HG02973 (cell line): ENCODE measurements around the gene ZNF594.
"Not testable (repeated sequence)": the region's sequence is repeated elsewhere in the genome, so short reads cannot be mapped to it uniquely, and the experiment has no call there.

Source experiments
- ATAC-seq: cut with Tn5 transposase; IDR thresholded peaks from one replicate; pipeline ENCODE4 v1.9.1; 2021; ENCODE audit warnings: moderate library complexity; ENCODE audit not compliant: unreplicated experiment

The ZNF594 gene

DNA sequence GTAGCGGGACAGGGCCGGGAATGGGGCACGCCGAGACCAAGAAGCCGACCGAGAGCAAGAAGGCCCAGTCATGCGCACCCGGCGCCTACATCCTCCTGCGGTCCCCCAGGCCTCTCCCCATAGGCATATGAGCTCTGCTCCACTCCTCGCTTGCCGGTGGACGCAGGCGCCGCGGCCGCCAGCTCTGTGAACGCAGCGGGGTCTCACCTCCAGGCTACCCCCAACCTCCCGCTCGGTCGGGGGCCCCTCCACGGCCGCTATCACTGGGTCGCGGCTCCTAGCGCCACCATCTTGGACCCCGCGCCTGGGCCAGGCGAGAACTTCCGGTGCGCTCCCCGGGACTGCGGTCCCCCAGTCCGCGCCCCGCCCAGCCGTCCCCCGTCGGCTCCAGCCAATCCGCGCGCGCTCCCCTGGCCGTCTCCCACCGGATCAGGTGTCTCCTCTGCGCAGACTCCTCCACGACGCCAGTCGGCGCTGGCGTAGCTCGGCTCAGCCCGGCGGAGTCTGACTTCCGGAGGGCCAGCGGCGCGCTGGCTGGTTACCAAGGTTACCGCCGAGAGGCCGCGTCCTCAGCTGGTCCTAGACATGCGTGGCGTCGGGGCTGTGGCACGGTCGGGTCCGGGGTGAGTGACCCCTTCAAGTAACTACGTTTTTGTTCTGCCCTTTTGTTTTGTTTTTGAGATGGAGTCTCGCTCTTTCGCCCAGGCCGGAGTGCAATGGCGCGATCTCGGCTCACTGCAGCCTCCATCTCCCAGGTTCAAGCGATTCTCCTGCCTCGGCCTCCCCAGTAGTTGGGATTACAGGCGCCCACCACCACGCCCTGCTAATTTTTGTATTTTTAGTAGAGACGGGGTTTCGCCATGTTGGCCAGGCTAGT is at the start of gene ZNF594:
TSS of gene ZNF594 (minus strand) at position 328 of the 877 bp plus-strand sequence. CDS start 7,612 bp downstream, outside the sequence.
- peak; percentile 93 for ATAC-seq

DNA sequence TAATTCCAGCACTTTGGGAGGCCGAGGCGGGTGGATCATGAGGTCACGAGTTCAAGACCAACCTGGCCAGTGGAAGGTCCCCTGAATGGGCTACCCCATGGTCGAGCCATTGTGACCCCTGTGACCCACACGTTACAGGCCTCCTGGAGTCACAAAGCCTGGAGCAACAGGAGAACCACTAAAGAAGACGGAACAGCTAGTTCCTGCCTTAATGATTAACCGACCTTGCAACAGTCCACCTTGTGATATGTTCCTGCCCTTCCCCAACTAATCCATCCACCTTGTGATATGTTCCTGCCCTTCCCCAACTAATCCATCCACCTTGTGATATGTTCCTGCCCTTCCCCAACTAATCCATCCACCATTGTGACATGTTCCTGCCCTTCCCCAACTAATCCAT is 48.1 kb upstream of the ZNF594 start:
- not testable (repeated sequence) for ATAC-seq

DNA sequence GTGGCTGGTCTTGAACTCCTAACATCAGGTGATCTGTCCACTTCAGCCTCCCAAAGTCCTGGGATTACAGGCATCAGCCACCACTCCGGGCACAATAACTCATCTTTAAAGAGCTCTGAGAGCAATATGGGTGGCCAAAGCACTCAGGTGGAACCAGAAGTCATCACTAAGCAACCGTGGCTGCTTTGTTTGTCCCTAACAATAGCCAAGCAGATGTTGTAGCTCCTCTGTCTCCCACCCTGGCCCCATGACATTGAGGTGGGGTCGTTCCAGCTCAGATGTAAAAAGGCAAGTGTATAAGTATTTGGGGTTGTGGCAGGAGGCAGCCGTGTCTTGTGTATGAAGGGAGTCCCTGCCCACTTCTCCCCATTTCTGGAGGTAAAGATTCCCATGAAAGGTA is 46.7 kb upstream of the ZNF594 start:
- ATAC-seq: no peak

DNA sequence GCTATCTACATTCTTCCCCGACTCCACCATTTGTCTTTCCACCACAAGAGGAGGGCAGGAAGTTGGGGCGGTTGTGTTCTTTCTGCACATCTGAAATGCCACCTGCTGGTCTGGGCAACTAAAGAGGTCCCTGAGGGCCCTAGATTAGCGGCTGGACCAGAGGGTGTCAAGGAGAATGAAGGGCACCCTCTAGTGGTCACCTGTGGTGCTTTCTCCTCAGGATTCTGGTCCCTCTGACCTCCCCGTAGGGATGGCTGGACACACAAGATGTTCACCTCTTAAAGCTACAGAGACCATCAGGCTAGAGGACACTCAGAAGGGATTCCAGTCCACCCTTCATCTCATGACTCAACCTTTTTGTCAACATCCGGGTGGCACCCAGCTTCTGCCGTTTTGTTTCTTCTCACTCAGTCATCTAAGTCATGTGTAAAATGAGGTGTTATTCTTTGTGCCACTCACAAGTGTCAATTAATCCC is 45.9 kb upstream of the ZNF594 start:
- ATAC-seq: no peak

DNA sequence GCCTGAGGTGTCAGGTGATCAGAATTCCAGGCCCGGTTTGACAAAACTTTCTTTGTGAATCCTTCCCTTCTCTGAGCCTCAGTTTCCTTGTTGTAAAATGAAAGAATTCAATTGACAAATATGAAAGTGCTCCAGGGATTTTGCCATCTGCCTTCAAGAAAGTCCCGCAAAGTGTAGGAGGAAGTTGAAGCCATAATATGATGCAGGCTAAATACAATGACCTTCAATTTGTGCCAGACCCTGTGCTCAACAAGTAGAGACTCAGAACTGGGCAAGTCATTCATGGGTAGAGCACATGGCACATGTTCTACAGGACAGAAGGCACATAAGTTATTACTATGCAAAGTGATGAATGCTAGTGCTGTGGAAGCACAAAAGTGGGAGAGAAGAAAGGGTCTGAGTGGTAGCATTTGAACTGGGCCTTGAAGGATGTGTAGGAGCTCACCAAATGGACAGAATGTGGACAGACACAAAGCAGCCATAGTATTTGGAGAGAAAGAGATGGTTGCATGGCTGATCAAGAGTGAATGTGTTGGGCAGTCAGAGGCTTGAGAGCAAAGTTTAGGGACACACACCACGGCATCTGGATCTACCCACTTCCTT is 45.4 kb upstream of the ZNF594 start:
- ATAC-seq: no peak

DNA sequence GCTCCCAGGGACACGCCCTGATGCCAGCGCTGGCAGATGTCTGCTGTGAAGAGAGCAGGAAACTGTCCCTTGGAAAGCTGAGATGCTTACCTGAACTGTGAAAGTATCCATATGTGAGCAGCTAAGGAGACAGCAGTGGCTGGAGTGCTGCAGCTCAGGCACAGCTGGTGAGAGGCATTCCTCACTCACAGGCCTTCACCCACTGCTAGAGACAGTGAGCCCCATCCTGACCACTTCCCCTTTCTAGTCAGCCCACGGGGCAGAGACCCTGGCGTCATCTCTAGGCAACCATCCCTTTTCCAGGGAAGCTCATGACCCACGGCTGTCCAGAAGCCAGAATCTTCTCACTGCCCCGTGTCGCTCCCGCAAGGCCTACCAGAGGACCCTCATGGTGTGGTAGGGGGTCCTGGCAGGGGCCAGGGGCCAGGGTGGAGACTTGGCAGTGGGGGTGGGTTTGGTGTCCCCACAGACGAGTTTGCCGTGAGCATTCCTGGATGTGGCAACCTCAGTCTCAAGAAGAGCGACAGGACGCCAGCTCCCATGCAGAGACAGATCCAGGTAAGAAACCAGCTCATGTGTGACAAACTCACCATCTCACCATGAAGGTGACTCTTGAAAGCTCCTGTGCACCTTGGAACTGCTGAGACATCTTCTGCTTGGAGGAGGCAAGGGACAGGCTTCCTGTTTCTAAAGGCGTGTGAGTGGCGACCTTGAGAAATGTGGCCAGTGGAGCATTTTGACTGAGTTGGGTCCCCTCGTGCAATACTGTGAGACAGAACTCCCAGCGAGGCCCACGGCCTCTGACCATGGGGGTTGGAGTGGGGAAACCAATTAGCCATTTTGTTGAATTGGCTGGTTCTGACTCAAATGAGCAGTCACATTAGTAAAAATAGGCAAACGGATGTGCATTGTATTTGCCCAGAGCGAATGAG is 43.2 kb upstream of the ZNF594 start, which contains the start of gene SCIMP:
TSS of gene SCIMP (minus strand) at position 216 of the 932 bp plus-strand sequence. CDS start at position 111, 105 bp downstream.
- no peak for ATAC-seq

DNA sequence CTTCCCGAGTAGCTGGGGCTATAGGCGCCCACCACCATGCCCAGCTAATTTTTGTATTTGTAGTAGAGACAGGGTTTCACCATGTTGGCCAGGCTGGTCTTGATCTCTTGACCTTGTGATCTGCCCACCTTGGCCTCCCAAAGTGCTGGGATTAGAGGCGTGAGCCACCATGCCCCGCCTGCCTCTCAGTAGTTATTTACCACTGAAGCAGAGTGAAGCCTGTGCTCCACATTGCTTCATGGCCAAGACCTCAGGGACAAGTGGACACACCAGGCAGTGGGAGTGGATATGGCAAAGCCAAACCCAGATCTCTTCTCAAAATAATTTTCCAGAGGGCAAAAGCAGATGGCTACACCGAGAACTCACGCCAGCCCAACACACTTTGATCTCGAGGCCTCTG is 41.8 kb upstream of the ZNF594 start:
- ATAC-seq: not testable (repeated sequence)

DNA sequence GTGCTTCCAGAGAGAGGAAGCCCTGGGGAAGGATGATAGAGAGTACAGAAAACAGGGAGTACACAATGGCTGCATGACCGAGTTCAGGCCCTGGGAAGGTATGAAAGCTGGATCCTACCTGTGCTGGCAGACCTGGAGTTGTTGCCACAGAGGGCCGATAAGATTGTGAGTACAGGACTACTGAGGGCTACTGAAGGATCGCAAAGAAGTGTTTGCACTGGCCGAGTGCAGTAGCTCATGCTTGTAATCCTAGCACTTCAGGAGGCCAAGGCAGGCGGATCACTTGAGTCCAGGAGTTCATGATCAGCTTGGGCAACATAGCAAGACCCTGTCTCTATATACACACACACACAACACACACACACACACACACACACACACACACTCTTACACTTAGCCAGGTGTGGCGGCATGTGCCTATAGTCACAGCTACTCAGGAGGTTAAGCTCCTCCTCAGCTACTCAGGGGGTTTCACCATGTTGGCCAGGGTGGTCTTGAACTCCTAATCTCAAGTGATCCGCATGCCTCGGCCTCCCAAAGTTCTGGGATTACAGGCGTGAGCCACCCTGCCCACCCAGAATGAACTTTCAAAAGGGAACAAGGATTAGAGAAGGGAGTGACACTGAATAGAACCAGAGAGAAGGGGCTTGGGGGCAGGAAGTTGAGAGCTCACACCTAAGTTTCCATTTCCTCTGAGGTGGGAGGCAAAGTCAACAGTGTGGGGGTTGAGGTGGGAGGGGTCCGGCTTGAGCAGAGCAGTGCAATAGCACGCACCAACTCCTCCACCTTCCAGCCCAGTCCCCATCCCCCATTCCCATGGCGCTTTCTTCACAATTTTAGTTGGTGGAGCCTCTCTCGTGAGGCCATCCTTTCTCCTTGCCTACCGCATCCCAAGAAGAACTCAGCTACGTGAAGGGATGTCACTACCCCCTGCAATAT is 35.5 kb upstream of the ZNF594 start:
- ATAC-seq: no peak

DNA sequence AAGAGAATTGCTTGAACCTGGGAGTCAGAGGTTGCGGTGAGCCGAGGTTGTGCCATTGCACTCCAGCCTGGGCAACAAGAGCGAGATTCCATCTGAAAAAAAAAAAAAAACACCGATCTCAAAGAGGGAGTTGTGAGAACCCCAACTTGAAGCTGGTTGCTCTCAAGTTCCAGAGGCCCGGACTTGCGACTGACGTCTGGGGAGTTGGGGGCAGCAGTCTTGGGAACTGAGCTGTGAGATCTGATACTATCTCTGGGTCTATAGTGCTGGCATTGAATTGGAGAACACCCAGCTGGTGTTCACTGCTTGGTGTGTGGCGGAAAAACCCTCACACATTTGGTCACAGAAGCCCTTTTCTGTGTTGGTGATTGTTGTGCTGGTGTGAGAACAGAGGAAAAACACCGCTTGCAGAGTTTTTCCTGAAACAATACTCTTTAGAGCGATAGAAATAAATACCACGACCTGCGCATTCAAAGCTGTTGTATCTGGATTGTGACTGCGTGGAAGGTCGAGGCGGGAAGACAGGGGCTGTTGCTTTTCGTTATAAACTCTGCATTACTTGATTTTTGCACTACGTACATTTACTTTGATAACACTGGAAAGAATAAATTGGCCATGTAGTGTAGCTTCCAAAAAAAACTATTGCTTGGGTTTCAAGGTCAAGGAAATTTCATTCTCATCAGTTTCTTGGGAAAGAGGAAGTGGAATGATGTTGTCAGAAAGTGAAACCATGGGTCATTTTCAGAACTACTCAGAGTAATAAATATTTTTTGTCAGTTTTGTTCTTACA is 34.2 kb upstream of the ZNF594 start:
- ATAC-seq: no peak

DNA sequence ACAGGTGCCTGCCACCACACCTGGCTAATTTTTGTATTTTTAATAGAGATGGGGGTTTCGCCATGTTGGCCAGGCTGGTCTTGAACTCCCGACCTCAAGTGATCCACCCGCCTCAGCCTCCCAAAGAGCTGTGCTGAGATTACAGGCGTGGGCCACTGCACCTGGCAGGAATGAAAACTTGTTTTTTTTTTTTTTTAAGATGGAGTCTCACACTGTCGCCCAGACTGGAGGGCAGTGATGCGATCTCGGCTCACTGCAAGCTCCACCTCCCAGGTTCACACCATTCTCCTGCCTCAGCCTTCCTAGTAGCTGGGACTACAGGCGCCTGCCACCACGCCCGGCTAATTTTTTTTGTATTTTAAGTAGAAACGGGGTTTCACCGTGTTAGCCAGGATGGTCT is 30.2 kb upstream of the ZNF594 start:
- ATAC-seq: not testable (repeated sequence)

DNA sequence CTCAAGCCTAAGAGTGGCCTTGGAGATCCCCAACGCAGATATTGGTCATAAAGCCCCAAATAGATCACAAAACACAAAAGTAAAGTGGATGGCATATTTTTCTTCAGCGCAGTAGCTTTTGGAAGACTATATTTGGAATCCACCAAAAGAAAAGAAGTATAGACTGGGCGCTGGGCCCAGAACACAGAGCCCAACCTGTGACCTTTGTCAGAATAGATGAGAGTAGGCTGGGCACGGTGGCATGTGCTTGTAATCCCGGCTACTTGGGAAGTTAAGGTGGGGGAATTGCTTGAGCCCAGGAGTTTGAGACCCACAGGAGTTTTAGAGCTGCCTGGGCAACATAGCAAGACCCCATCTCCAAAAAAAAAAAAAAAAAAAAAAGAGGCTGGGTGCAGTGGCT is 28.4 kb upstream of the ZNF594 start:
- no peak for ATAC-seq

DNA sequence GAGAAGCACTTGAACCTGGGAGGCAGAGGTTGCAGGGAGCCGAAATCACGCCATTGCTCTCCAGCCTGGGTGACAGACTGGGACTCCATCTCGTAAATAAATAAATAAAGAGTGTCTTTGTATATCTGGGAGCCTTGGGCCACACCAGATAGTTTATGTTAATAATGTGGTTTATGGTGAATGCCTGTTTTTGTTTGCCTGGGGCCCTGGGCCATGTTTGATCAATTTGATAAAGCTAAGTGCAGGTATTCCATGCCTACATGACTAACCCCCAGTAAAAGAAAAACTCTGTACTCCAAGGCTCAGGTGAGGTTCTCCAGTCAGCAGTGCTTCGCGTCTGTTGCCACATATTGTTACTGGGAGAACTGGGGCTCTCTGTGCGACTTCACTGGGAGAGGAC is 27.9 kb upstream of the ZNF594 start:
- ATAC-seq: no peak

DNA sequence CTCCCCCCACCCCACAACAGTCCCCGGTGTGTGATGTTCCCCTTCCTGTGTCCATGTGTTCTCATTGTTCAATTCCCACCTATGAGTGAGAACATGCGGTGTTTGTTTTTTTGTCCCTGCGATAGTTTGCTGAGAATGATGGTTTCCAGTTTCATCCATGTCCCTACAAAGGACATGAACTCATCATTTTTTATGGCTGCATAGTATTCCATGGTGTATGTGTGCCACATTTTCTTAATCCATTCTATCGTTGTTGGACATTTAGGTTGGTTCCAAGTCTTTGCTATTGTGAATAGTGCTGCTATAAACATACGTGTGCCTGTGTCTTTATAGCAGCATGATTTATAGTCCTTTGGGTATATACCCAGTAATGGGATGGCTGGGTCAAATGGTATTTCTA is 25.9 kb upstream of the ZNF594 start:
- not testable (repeated sequence) for ATAC-seq

DNA sequence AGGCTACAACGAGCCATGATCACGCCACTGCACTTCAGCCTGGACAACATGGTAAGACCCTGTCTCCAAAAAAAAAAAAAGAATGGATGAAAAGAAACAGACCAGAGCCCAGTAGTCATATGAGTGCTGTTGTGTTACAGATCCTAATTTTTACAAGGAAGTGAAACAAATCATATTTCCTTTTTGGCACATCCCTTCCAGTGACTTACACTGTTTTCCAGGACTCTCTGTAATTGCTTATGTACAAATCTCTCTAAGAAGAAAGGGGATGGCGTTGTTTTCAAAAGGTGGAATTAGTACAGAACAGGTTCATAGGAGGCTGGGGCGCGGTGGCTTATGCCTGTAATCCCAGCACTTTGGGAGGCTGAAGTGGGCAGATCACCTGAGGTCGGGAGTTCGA is 19.8 kb upstream of the ZNF594 start:
- no peak for ATAC-seq

DNA sequence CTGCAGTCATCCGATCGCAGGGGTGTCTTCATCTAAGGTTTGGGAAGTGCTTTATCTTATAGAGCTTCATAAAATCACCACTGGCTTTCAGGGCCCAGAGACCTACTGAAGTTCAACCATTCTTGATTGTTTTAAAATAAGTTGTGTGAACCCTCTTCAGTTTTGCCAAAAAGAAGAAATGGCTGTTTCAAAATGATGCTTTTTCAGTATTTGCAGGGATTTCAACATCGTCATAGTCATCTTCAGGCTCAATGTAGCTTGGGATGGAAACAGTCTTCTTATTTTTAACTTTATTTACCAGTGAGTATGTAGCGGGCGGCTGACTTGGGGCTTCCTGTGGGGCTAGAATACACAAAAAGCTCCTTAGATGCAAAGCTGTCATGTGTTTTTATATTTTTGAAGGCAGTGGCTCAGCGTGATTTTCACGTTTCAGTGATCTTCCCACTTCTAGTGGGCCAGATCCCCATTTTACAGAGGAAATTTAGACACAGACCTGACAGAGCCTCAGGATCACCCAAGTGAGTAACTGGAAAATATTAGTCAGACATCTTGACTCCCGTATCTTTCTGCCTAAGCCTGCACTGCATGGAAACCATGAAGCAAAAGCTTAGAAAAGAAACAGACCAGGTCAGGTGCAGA is 19.1 kb upstream of the ZNF594 start:
- ATAC-seq: no peak

DNA sequence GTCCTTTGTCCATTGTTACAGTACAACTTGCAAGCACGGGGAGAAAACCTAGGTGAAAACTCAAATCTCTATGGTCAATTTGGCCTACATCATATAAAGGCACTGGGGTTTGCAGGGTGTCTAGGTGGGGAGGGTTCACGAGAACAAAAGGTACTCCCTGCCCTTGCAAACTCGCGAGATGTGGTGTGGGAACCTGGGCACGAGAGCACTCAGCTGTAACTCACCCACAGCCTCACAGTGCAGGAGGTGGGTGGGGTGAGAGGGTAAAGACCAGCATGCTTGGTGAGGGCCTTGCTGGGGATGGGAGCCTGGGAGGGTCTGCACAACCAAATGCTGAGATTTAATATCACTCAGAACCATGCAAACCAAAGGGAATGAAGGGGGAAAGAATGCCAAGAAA is 18.4 kb upstream of the ZNF594 start:
- ATAC-seq: no peak

DNA sequence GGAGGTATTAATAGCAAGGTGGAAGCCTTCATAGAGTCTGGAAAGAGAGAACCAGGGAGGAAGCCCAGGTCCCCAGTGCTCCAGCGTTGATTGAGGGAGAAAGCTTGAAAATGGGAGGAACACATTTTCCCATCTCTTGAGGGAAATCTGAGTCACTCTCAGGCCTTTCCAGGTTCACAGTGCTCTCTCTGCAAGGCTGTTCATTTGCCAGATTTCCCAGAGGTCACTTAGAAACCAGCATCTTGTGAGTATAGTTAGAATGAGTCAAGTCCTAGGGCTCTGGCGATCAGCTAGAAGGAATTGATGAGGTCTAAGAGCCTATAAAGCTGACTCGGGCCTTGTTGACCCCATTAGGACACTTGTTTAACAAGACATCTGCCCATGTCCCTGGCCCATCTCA is 17.7 kb upstream of the ZNF594 start:
- no peak for ATAC-seq

DNA sequence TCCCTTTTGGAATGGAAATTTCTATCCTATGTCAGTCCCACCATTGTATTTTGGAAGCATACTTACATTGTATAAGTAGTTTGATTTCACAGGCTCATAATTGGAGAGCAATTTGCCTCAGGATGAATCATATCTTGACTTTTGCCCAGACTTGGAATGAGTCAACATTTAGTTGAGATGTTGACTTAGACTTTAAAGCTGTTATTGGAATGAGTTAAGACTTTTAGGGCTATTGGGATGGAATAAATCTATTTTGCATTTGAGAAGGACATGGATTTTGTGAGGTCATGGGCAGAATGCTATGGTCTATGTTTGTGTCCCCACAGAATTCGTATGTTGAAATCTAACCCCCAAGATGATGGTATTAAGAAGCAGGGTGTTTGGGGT is 12.2 kb upstream of the ZNF594 start:
- no peak for ATAC-seq
